Activated CD4-positive, alpha-beta memory T cell treated with anti-CD3 and anti-CD28 coated beads for 36 hours (primary cell): Measurements from ENCODE around the gene CD99L2. TPM values are rescaled to one million over a fixed set of nuclear protein-coding genes. Genes with fewer than 3 reads are reported as not detected.
"Not testable (repeated sequence)": the region's sequence is repeated elsewhere in the genome, so short reads cannot be mapped to it uniquely, and the experiment has no call there.

Source experiments
- CTCF ChIA-PET: fragments of 350-600 bp; sonication (Branson Sonifier 250); formaldehyde crosslinking; loops from one replicate; lab custom pipeline; 2021; ENCODE audit warnings: antibody characterized with exemption, inconsistent platforms; lab: Charles Lee
- POLR2A ChIA-PET: fragments of 350-600 bp; sonication (Branson Sonifier 250); formaldehyde crosslinking; loops from one replicate; lab custom pipeline; 2021; ENCODE audit warnings: antibody characterized with exemption; lab: Charles Lee
- DNase-seq: peaks from one replicate; pipeline ENCODE4 v3.0.0-alpha.2; 2020
- H3K27ac Mint-ChIP-seq: one replicate; pipeline ENCODE4 v1.8.0; 2021; ENCODE audit warnings: mixed read lengths
- H3K27me3 Mint-ChIP-seq: one replicate; pipeline ENCODE4 v1.8.0; 2021; ENCODE audit warnings: mixed read lengths
- H3K36me3 Mint-ChIP-seq: one replicate; pipeline ENCODE4 v1.8.0; 2021; ENCODE audit warnings: mixed read lengths
- H3K4me1 Mint-ChIP-seq: one replicate; pipeline ENCODE4 v1.8.0; 2021; ENCODE audit warnings: low read depth, mixed read lengths
- H3K4me3 Mint-ChIP-seq: one replicate; pipeline ENCODE4 v1.8.0; 2021; ENCODE audit warnings: mild to moderate bottlenecking, mixed read lengths
- H3K9me3 Mint-ChIP-seq: one replicate; pipeline ENCODE4 v1.8.0; 2021; ENCODE audit warnings: mixed read lengths
- intact Hi-C: fragments of 100-400 bp; cut with micrococcal nuclease; formaldehyde crosslinking; loops from one replicate; pipeline ENCODE4 v1.15.1; 2023
- total RNA-seq, 2 experiments: library from RNA; stranded (reverse); gene quantifications; one replicate each; pipeline ENCODE4 v1.2.3, GENCODE V29; 2021

Gene CD99L2
- total RNA-seq, 2 experiments from 2014 or later, result 14.9 to 15.7 TPM

DNA sequence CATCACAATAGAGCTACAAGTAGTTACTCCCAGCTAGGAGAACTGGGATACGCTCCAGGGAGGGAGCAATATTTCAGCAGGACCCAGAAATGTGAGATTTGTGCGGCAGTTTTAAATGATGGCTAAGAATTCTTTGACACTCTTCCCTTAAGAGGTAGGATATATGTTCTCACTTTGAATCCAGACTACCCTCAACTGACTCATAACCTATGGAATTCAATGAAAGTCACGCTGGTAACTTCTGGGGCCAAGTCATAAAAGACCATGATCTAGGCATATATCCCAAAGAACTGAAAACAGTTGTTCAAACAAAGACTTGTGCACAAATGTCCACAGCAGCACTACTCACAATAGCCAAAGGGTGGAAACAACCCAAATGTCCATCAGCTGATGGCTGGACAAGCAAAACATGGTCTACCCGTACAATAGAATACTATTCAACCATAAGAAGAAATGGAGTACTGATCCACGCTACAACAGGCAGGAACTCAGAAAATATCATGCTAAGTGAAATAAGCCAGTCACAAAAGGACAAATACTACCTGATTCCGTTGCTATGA lies 10.5 kb downstream of the CD99L2 start:
- no peaks in the 10 kb centered on the region for H3K9me3 Mint-ChIP-seq
- CTCF ChIA-PET, result no interaction called here
- H3K36me3 Mint-ChIP-seq, result no peaks in the 10 kb centered on the region
- H3K27ac Mint-ChIP-seq, result no peak overlapping the region
- no peak for DNase-seq
- POLR2A ChIA-PET, result no interaction called here
- intact Hi-C loops, result loop anchor here (10.0 kb wide), 1 partner anchor 313 kb away; no protein-coding TSS in a partner anchor
- H3K4me1 Mint-ChIP-seq, result peaks cover 2% of the 10 kb centered on the region
- H3K4me3 Mint-ChIP-seq, result no peak overlapping the region
- H3K27me3 Mint-ChIP-seq, result no peaks in the 10 kb centered on the region

DNA sequence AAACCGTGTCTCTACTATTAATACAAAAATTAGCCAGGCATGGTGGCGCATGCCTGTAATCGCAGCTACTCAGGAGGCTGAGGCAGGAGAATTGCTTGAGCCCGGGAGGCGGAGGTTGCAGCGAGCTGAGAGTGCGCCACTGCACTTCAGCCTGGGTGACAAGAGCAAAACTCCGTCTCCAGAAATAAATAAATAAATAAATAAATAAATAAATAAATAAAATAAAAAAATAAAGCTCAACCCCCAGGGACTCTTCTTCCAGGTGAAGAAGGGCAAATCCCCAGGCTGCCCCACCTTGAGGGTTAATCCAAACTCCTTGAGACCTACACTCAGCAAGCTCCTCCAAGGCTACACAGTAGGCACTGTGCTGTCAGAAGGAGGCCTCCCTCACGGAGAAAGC lies 11.2 kb downstream of the CD99L2 start:
- POLR2A ChIA-PET, H3K9me3 Mint-ChIP-seq, H3K4me1 Mint-ChIP-seq, H3K4me3 Mint-ChIP-seq, CTCF ChIA-PET, H3K36me3 Mint-ChIP-seq, DNase-seq, H3K27me3 Mint-ChIP-seq, H3K27ac Mint-ChIP-seq: not testable (repeated sequence)
- intact Hi-C loops, result loop anchor here (10.0 kb wide), 1 partner anchor 312 kb away; no protein-coding TSS in a partner anchor

DNA sequence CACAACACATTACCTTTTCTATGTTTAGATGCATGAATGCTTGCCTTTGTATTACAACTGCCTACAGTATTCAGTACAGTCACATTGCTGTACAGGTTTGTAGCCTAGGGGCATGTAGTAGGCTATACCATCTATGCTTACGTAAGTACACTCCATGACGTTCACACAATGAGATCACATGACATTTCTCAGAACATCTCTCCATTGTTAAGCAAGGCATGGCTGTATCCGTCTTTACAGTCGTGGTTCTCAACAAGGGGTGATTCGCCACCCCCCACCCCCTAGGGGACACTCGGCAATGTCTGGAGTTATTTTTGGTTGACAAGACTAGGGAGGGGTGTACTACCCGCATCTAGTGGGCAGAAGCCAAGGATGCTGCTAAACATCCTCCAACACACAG lies 12.1 kb downstream of the CD99L2 start:
- H3K4me1 Mint-ChIP-seq, result peaks cover 3% of the 10 kb centered on the region
- intact Hi-C loops, result loop anchor here (10.0 kb wide), 1 partner anchor 312 kb away; no protein-coding TSS in a partner anchor
- CTCF ChIA-PET, result no interaction called here

DNA sequence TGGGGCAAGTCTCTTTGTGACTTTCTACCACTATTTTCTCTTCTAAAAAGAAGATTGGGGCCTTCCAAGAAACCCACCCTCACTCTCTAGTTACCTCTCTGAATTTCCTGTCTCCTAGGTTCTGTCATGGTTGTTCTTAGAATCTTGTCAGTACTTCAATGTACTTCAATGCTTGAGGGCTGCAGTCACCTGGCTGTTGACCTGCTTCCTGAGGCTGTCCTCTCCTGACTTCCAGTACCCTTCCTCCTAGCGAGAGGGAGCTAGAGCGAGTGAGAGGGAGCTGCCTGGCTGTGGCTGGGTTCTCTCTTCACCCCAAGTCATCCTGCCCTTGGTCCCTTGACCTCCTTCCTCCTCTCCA lies 17.7 kb downstream of the CD99L2 start:
- intact Hi-C loops, result loop anchor here (2.0 to 10.0 kb wide), 4 partner anchors 18 to 517 kb away; partner anchors contain the start of genes CD99L2 and VMA21
- Mint-ChIP-seq H3K4me1 (peaks cover 28% of the 10 kb centered on the region), H3K9me3 (peaks cover 9% of the 10 kb centered on the region), H3K27me3 (no peaks in the 10 kb centered on the region), H3K4me3 (no peak overlapping the region), H3K36me3 (peaks cover 2% of the 10 kb centered on the region), H3K27ac (peak overlapping the region; percentile 82)
- peak; percentile 11 for DNase-seq
- ChIA-PET CTCF (no interaction called here), POLR2A (interaction anchor here (1.0 kb wide), 1 partner anchor 17 kb away, joined by 3 read pairs; no protein-coding TSS in a partner anchor)

More for the DNA sequence above, 12.1 kb downstream of the CD99L2 start:
- H3K27ac Mint-ChIP-seq, result no peak overlapping the region
- H3K4me3 Mint-ChIP-seq, result no peak overlapping the region
- H3K9me3 Mint-ChIP-seq, result no peaks in the 10 kb centered on the region
- POLR2A ChIA-PET, result no interaction called here
- no peaks in the 10 kb centered on the region for H3K27me3 Mint-ChIP-seq
- no peaks in the 10 kb centered on the region for H3K36me3 Mint-ChIP-seq
- no peak for DNase-seq

DNA sequence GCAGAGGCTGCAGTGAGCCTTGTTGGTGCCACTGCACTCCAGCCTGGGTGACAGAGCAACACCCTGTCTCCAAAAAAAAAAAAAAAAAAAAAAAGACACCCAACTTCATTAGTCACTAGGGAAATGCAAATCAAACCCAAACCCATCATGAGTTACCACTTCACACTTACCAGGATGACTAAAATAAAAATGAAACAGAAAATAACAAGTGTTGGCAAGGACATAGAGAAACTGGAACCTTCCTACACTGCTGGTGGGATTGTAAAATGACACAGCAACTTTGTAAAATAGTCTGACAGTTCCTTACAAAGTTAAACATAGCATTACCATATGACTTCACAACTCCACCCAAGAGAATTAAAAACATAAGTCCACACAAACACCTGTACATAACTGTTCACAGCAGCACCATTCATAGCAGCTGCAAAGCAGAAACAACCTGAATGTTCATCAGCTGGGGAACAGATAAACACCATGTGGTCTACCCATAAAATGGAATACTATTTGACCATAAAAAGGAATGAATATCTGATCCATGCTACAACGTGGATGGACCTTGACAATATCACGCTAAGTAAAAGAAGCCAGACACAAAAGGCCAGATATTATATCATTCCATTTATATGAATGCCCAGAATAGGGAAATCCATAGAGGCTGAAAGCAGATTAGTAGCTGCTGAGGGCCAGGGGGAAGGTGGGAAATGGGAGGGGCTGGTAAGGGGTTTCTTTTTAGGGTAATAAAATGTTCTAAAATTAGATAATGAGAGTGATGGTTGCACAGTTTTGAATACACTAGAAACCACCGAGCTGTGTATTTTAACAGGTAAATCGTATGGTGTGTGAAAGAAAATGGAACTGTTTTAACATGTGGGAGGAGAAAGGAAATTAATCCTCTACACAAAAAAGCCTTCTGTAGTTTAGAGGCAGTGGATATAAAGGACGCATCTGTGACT lies 18.3 kb downstream of the CD99L2 start:
- Mint-ChIP-seq H3K9me3 (peaks cover 15% of the 10 kb centered on the region), H3K36me3 (peaks cover 9% of the 10 kb centered on the region), H3K4me3 (no peak overlapping the region), H3K27ac (peak overlapping the region; percentile 82), H3K27me3 (no peaks in the 10 kb centered on the region), H3K4me1 (peaks cover 34% of the 10 kb centered on the region)
- ChIA-PET POLR2A (no interaction called here), CTCF (interaction anchor here (0.7 kb wide), 1 partner anchor 1376 kb away, joined by 3 read pairs; no protein-coding TSS in a partner anchor)
- DNase-seq, result no peak
- intact Hi-C loops, result loop anchor here (2.0 to 10.0 kb wide), 5 partner anchors 19 to 517 kb away; partner anchors contain the start of genes CD99L2, MTMR1 and VMA21

DNA sequence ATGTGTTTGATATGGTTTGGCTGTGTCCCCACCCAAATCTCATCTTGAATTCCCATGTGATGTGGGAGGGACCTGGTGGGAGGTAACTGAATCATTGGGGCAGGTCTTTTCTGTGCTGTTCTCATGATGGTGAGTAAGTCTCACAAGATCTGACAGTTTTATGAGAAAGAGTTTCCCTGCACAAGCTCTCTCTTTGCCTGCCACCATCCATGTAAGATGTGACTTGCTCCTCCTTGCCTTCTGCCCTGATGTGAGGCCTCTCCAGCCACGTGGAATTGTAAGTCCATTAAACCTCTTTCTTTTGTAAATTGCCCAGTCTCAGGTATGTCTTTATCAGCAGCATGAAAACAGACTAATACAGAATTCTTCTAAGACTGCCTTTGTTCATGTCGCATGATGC lies 22.8 kb downstream of the CD99L2 start:
- Mint-ChIP-seq H3K4me1 (peaks cover 55% of the 10 kb centered on the region), H3K9me3 (peaks cover 16% of the 10 kb centered on the region), H3K27ac (peak overlapping the region; percentile 42), H3K36me3 (peaks cover 11% of the 10 kb centered on the region)
- H3K27me3 Mint-ChIP-seq, H3K4me3 Mint-ChIP-seq, CTCF ChIA-PET, DNase-seq, POLR2A ChIA-PET: not testable (repeated sequence)
- intact Hi-C loops, result loop anchor here (10.0 kb wide), 1 partner anchor 181 kb away; the partner anchor contains the start of gene MTMR1

DNA sequence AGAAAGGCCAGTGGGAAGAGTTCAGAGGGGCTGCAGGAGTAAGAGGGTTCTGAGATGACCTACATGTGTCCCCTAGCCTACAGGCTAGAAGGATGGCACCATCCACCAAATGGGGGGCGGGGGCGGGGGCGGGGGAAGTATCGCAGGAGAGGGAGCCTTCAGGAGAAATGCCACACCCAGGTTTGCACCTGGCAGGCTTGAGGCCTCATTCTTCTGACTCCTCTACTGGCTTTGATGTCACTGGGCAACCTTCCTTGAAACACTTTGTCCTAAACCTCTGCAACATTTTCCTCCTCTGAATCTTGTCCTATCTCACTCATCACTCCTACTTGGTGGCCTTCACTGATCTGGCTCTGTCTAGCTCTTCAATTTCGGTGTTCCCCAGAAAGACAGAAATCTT lies 24.0 kb downstream of the CD99L2 start:
- CTCF ChIA-PET, result no interaction called here
- H3K9me3 Mint-ChIP-seq, result peaks cover 12% of the 10 kb centered on the region
- H3K4me3 Mint-ChIP-seq, result no peak overlapping the region
- no peak for DNase-seq
- peaks cover 48% of the 10 kb centered on the region for H3K4me1 Mint-ChIP-seq
- no peaks in the 10 kb centered on the region for H3K27me3 Mint-ChIP-seq
- POLR2A ChIA-PET, result no interaction called here
- no peak overlapping the region for H3K27ac Mint-ChIP-seq
- peaks cover 11% of the 10 kb centered on the region for H3K36me3 Mint-ChIP-seq
- intact Hi-C loops, result loop anchor here (10.0 kb wide), 1 partner anchor 180 kb away; the partner anchor contains the start of gene MTMR1

DNA sequence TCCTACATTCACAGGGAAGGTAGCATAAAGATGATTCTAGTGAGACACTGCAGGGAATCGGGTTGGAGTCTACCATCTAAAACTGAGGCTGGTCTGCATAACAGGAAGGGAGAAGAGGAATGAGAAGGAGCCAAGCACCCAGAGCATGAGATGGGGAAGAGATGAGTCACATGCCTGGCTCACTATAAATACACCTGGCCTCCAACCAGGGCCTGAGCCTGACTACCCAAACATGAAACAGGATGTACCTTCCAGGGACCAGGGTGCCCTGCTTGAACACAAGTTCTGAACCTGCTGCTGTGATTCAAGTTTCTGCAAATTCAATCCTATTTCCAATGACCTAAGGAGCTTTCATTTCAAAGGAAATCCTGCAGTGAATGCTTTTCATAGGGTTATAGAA lies 24.9 kb downstream of the CD99L2 start:
- no peaks in the 10 kb centered on the region for H3K27me3 Mint-ChIP-seq
- peak overlapping the region; percentile 66 for H3K27ac Mint-ChIP-seq
- H3K4me1 Mint-ChIP-seq, result peaks cover 50% of the 10 kb centered on the region
- H3K9me3 Mint-ChIP-seq, result peaks cover 12% of the 10 kb centered on the region
- CTCF ChIA-PET, result no interaction called here
- H3K4me3 Mint-ChIP-seq, result no peak overlapping the region
- peak; percentile 40 for DNase-seq
- intact Hi-C loops, result loop anchor here (10.0 kb wide), 1 partner anchor 179 kb away; the partner anchor contains the start of gene MTMR1
- POLR2A ChIA-PET, result no interaction called here
- peaks cover 11% of the 10 kb centered on the region for H3K36me3 Mint-ChIP-seq

DNA sequence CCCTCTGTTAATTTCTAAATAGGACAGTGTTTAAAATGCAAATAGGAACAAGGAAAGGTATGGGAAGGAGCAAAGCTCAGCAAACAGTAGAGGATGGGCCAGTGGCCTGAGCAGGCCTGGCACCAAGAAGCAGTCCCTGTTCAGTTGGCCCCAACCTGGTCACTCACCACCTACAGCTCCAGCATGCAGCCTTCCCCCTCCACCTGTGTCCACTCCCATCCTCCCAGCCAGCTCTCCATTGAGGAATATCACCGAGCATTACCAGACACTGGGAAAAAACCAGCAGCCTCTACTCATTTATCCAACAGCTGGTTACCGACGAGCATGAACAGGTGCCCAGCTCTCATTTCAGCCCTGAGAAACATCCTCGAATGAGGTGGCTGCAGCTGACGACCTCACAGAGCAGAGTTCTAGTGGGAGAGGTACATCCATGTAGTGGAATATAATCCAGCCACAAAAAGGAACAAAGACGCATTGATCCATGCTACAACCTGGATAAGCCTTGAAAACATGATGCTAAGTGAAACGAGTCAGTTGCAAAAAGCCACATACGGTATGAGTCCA lies 25.6 kb downstream of the CD99L2 start:
- no peak overlapping the region for H3K27ac Mint-ChIP-seq
- no peak for DNase-seq
- intact Hi-C loops, result loop anchor here (10.0 kb wide), 1 partner anchor 178 kb away; the partner anchor contains the start of gene MTMR1
- H3K9me3 Mint-ChIP-seq, result peaks cover 12% of the 10 kb centered on the region
- POLR2A ChIA-PET, result no interaction called here
- H3K4me1 Mint-ChIP-seq, result peaks cover 52% of the 10 kb centered on the region
- no peak overlapping the region for H3K4me3 Mint-ChIP-seq
- peaks cover 11% of the 10 kb centered on the region for H3K36me3 Mint-ChIP-seq
- no peaks in the 10 kb centered on the region for H3K27me3 Mint-ChIP-seq
- CTCF ChIA-PET, result no interaction called here

DNA sequence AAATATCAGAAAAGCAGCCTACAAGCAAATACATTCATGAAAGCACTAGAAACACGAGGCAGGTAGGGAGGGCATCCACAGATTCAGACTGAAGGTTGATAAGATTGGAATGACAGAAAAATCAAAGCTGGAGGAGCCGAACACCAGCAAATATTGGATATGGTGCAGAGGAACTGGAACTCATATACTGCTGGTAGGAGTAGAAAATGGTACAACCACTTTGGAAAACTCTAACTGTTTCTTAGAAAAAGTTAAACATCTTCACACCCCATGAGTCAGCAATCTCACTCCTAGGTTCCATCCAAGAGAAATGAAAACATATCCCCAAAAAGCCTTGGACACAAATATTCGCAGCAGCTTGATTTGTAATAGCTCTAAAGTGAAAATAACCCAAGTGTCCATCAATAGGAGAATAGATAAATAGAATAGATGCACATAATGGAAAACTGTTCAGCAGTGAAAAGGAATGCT lies 27.1 kb downstream of the CD99L2 start:
- H3K4me3 Mint-ChIP-seq, result no peak overlapping the region

DNA sequence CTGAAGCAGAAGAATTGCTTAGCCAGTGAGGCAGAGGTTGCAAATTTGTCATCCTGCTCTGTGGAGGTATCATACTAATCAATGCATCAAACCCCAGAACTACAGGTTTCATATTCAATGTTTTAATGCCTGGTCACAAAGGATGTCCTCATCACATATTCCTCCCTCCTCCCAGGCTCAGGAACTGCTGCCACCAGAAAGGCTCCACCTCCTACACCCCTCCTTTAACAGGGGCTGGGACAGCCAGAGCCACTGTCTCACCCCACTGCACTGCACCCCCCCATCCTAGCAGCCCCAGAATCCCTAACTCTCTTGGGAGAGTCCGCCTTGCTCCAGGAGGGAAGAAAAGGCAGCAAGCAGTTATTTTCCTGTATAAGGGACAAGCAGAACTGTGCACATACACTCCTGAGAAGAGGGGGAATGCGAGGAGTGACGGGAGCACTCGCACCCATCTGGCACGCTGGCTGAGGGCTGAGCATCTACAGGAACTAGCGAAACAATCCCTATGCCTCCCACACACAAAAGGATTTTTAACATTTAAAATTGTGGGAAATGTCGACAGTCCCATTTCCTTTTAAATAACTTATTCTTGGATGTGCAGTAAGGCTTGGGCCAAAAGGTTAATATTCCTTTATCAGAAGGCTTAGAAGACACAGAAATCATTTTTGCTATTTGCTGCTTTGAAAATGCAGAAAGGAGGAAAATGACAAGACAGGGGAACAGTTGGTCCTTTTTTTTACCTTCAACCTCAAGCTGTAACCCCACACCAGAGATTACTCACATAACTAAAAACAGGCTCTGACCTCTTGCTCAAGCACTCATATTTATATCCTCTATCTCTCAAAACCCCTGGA lies 27.8 kb downstream of the CD99L2 start:
- Mint-ChIP-seq H3K27me3 (no peaks in the 10 kb centered on the region), H3K27ac (no peak overlapping the region), H3K36me3 (peaks cover 8% of the 10 kb centered on the region), H3K9me3 (peaks cover 7% of the 10 kb centered on the region), H3K4me3 (no peak overlapping the region), H3K4me1 (peaks cover 50% of the 10 kb centered on the region)
- CTCF ChIA-PET, result no interaction called here
- intact Hi-C loops, result loop anchor here (10.0 kb wide), 1 partner anchor 176 kb away; the partner anchor contains the start of gene MTMR1
- DNase-seq, result no peak
- POLR2A ChIA-PET, result no interaction called here

More for the DNA sequence above, 27.1 kb downstream of the CD99L2 start:
- H3K36me3 Mint-ChIP-seq, result peaks cover 11% of the 10 kb centered on the region
- no peak for DNase-seq
- CTCF ChIA-PET, result no interaction called here
- intact Hi-C loops, result loop anchor here (10.0 kb wide), 1 partner anchor 177 kb away; the partner anchor contains the start of gene MTMR1
- no peaks in the 10 kb centered on the region for H3K27me3 Mint-ChIP-seq
- H3K4me1 Mint-ChIP-seq, result peaks cover 52% of the 10 kb centered on the region
- peaks cover 12% of the 10 kb centered on the region for H3K9me3 Mint-ChIP-seq
- POLR2A ChIA-PET, result no interaction called here
- H3K27ac Mint-ChIP-seq, result no peak overlapping the region
